GM23248 (cell line): ENCODE data around the gene WDR93. TPM values are rescaled to one million over a fixed set of nuclear protein-coding genes. Genes with fewer than 3 reads are reported as not detected.

Experiments
- DNase-seq: peaks from one replicate; pipeline ENCODE4 v3.0.0-alpha.2; 2015
- H2AFZ ChIP-seq: fragments of 200-600 bp; sonication (generic); 2 replicates; pipeline ENCODE4 v1.6.1; 2016; ENCODE audit warnings: antibody characterized with exemption
- H3F3A ChIP-seq: fragments of 200-600 bp; sonication (generic); 2 replicates; pipeline ENCODE4 v1.6.1; 2016; ENCODE audit warnings: mild to moderate bottlenecking, antibody characterized with exemption, mixed run types; ENCODE audit not compliant: insufficient read depth
- H3K27ac ChIP-seq: fragments of 200-600 bp; sonication (generic); 2 replicates; pipeline ENCODE4 v1.5.1; 2016; ENCODE audit warnings: mild to moderate bottlenecking
- H3K27me3 ChIP-seq: fragments of 200-600 bp; sonication (generic); replicated peaks from 2 replicates; pipeline ENCODE4 v1.6.1; 2016; ENCODE audit warnings: mild to moderate bottlenecking; ENCODE audit not compliant: insufficient read depth
- H3K36me3 ChIP-seq: fragments of 200-600 bp; sonication (generic); 2 replicates; pipeline ENCODE4 v1.6.1; 2016; ENCODE audit warnings: low read depth, mild to moderate bottlenecking
- H3K4me1 ChIP-seq: fragments of 200-600 bp; sonication (generic); 2 replicates; pipeline ENCODE4 v1.6.1; 2016; ENCODE audit warnings: mild to moderate bottlenecking; ENCODE audit not compliant: insufficient read depth
- H3K4me2 ChIP-seq: fragments of 200-600 bp; sonication (generic); one replicate; pipeline ENCODE4 v1.6.1; 2016; ENCODE audit warnings: mild to moderate bottlenecking; ENCODE audit not compliant: unreplicated experiment
- H3K4me3 ChIP-seq: fragments of 200-600 bp; sonication (generic); 2 replicates; pipeline ENCODE4 v1.5.1; 2016; ENCODE audit warnings: mild to moderate bottlenecking
- H3K79me2 ChIP-seq: fragments of 200-600 bp; sonication (generic); 2 replicates; pipeline ENCODE4 v1.6.1; 2016; ENCODE audit warnings: mild to moderate bottlenecking; ENCODE audit not compliant: insufficient read depth
- H3K9ac ChIP-seq: fragments of 200-600 bp; sonication (generic); 2 replicates; pipeline ENCODE4 v1.6.1; 2016; ENCODE audit warnings: mild to moderate bottlenecking
- H3K9me2 ChIP-seq: fragments of 200-600 bp; sonication (generic); 2 replicates; pipeline ENCODE4 v1.6.1; 2016; ENCODE audit warnings: mixed run types, mild to moderate bottlenecking, moderate library complexity; ENCODE audit not compliant: insufficient read depth
- H3K9me3 ChIP-seq: fragments of 200-600 bp; sonication (generic); one replicate; pipeline ENCODE4 v1.6.1; 2017; ENCODE audit warnings: low read depth
- H4K20me1 ChIP-seq: fragments of 200-600 bp; sonication (generic); 2 replicates; pipeline ENCODE4 v1.6.0; 2016; ENCODE audit not compliant: insufficient read depth
- EZH2 ChIP-seq: fragments of 200-600 bp; sonication (generic); IDR thresholded peaks from 2 replicates; pipeline ENCODE4 v1.6.1; 2018; ENCODE audit warnings: antibody characterized with exemption, mild to moderate bottlenecking; ENCODE audit not compliant: insufficient read depth, poor library complexity, severe bottlenecking
- EZH2phosphoT487 ChIP-seq: fragments of 200-600 bp; sonication (generic); IDR thresholded peaks from 2 replicates; pipeline ENCODE4 v1.6.1; 2018; ENCODE audit warnings: antibody characterized with exemption, moderate library complexity, mild to moderate bottlenecking, low read depth; ENCODE audit not compliant: insufficient read depth
- WGBS, 2 experiments: methylation state at CpG; one replicate each; pipeline ENCODE4 v1.1.6; 2015 to 2017; ENCODE audit warnings: low lambda C conversion rate in 2 of 2, low coverage in 1 of 2; ENCODE audit errors: missing lambda C conversion rate in 2 of 2; 5-methylcytosine and 5-hydroxymethylcytosine counted together
- in situ Hi-C: fragments of 300-500 bp; cut with MboI; formaldehyde crosslinking; loops from 2 replicates; pipeline ENCODE4 v1.15.0; 2020
- polyA plus RNA-seq: library from polyadenylated mRNA; unstranded; fragments of >200 nt; fragmentation: Nextera tagmentation; extraction: Ambion mirVana; gene quantifications from 2 replicates; pipeline ENCODE4 v1.2.1, GENCODE V29; 2016
- total RNA-seq: library from RNA; depleted of rRNA; stranded (reverse); fragments of >200 nt; shearing (Covaris generic); gene quantifications from 2 replicates; pipeline ENCODE4 v1.2.3, GENCODE V29; 2014

The WDR93 gene
- total and polyA plus RNA-seq, 2 experiments from 2014 or later = 0.10 TPM; not detected in 1

DNA sequence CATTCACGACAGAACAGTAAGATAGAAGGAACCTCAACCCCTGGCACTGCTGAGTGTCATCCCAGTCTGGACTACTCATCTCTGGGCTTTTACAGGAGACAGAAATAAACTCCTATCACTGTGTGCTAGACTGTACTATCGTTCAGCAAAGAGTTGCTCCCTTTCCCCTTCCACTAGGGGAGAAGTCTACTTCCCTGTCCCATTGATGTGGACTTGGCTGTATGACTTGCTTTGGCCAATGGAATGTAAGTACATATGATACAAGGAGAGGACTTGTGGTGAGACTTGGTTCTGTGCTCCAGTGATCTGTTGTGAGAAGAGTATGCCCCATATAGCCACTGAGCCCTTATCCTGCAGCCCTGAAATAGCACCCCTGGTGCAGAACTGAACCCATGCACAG, 30.1 kb upstream of the WDR93 start:
- no peaks in the 10 kb centered on the region for H4K20me1 ChIP-seq
- H3K9me2 ChIP-seq = no peaks in the 10 kb centered on the region
- H3K79me2 ChIP-seq = no peaks in the 10 kb centered on the region
- H3K4me3 ChIP-seq = no peak overlapping the region
- in situ Hi-C loops = no loop called here
- H3K36me3 ChIP-seq = no peaks in the 10 kb centered on the region
- no peak overlapping the region for H2AFZ ChIP-seq
- peaks cover 35% of the 10 kb centered on the region for H3F3A ChIP-seq
- no peaks in the 10 kb centered on the region for H3K27me3 ChIP-seq
- H3K4me2 ChIP-seq = no peak overlapping the region
- TF ChIP-seq EZH2 = no peak
- no peak for TF ChIP-seq EZH2phosphoT487
- H3K9me3 ChIP-seq = no peaks in the 10 kb centered on the region
- WGBS, 2 experiments = 90 to 95% methylated on average over 2 of the region's 2 CpGs
- DNase-seq = no peak
- peaks cover 41% of the 10 kb centered on the region for H3K4me1 ChIP-seq
- H3K27ac ChIP-seq = no peak overlapping the region
- H3K9ac ChIP-seq = no peak overlapping the region

DNA sequence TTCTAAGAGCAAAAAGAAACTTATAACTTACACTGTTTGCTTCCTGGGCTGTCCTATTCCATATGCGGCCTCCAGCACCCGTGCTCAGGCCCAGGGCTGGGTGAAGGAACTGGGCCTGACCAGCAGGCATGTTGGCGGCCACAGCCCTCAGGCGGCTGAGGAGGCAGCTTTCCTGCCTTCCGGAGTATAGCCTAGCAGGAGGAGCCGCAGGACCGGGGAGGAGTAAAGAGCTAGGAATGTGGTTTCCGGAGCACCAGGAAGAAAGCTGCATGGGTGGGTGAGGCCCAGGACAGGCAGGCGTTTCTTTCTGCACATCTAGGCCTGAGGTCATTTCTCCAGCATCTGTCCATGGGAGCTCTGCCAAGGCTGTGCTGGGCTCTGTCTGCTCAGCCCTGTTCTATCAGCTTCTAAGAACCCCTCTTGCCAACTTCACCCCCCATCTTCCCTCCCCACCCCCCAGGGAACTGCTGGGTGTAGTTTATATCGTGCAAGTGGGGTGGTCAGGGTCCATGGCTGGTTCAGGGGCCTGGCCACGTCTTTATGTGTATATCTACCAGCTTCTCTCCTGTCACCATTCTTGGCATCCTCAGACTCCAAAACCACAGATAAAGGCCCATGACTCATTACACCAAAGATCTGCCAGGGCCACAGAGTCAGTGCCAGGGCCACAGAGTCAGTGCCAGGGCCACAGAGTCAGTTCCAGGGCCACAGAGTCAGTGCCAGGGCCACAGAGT, 27.6 kb upstream of the WDR93 start:
- H3K36me3 ChIP-seq = no peaks in the 10 kb centered on the region
- WGBS, 2 experiments = 4% methylated on average over 11 of the region's 11 CpGs
- in situ Hi-C loops = no loop called here
- no peaks in the 10 kb centered on the region for H3K27me3 ChIP-seq
- H3F3A ChIP-seq = peaks cover 20% of the 10 kb centered on the region
- H3K4me1 ChIP-seq = peaks cover 27% of the 10 kb centered on the region
- H2AFZ ChIP-seq = peak overlapping the region; percentile 80
- peak overlapping the region; percentile 83 for H3K9ac ChIP-seq
- peak overlapping the region; percentile 61 for H3K4me3 ChIP-seq
- peak overlapping the region; percentile 88 for H3K27ac ChIP-seq
- no peaks in the 10 kb centered on the region for H3K9me2 ChIP-seq
- peak; percentile 98 for DNase-seq
- H3K4me2 ChIP-seq = peak overlapping the region; percentile 83
- H3K9me3 ChIP-seq = no peaks in the 10 kb centered on the region
- no peaks in the 10 kb centered on the region for H4K20me1 ChIP-seq
- TF ChIP-seq EZH2phosphoT487 = no peak
- no peak for TF ChIP-seq EZH2
- no peaks in the 10 kb centered on the region for H3K79me2 ChIP-seq

DNA sequence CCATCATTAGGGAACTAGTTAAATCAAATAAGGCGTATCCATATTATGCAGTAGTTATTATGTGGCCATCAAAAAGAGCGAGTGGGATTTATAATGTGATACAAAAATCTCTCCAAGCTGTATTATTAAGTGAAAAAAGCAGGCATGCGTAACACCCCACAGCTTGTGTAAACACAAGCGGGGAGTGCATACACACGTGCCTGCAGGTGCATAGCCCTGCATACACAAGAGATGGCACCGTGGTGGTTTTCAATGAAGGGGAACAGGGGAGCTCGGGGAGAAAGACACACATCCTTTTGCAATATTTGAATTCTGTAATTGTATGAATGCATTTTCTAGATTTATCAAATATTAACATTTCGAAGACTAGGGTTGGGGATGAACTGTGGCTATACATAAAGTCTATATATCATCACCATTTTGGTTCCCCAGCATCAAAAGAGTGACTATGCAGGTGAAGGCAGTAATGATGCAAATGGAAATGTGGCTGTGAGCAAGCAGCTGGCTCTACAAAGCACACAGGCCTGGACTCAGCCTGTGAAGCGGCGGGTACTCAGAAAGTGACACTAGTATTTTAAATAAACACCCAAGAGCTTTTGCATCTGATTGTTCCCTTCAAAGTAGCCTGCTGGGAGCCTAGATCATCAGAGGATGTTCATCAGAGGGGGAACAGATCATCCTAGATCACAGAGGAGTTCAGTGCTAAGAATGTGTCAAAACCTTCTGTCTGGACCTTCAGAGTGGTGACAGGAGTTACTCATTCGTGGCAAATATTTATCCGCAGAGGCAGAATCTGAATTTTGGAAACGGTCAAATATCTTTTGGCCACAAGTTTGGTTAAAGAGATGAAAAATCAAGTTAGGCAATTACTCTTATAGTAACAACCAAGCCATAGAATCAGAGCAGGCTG, 25.9 kb upstream of the WDR93 start:
- Histone ChIP-seq H3K27ac (peak overlapping the region; percentile 47), H3K27me3 (no peaks in the 10 kb centered on the region), H3K9ac (peak overlapping the region; percentile 77), H4K20me1 (no peaks in the 10 kb centered on the region), H3K9me3 (no peaks in the 10 kb centered on the region), H3K9me2 (no peaks in the 10 kb centered on the region), H3K4me1 (peaks cover 27% of the 10 kb centered on the region), H3K4me3 (peak overlapping the region; percentile 53), H3F3A (peaks cover 20% of the 10 kb centered on the region), H3K36me3 (no peaks in the 10 kb centered on the region), H3K4me2 (peak overlapping the region; percentile 68), H3K79me2 (no peaks in the 10 kb centered on the region), H2AFZ (peak overlapping the region; percentile 87)
- peak; percentile 40 for DNase-seq
- in situ Hi-C loops = no loop called here
- WGBS, 2 experiments = 70% methylated on average over 13 of the region's 13 CpGs
- TF ChIP-seq EZH2phosphoT487 (no peak), EZH2 (no peak)

GRCh38 chr15:89665449-89666181, 25.0 kb upstream of the WDR93 start:
- peak overlapping the region; percentile 87 for H2AFZ ChIP-seq
- no peaks in the 10 kb centered on the region for H3K9me3 ChIP-seq
- no peaks in the 10 kb centered on the region for H3K27me3 ChIP-seq
- DNase-seq = peak; percentile 82
- no peaks in the 10 kb centered on the region for H3K36me3 ChIP-seq
- H3K9ac ChIP-seq = peak overlapping the region; percentile 77
- H3K4me3 ChIP-seq = peak overlapping the region; percentile 53
- no peaks in the 10 kb centered on the region for H4K20me1 ChIP-seq
- 3 to 4% methylated on average over 53 to 54 of the region's 72 CpGs for WGBS, 2 experiments
- no peak for TF ChIP-seq EZH2phosphoT487
- H3K9me2 ChIP-seq = no peaks in the 10 kb centered on the region
- H3F3A ChIP-seq = peaks cover 20% of the 10 kb centered on the region
- peak overlapping the region; percentile 47 for H3K27ac ChIP-seq
- in situ Hi-C loops = no loop called here
- H3K4me1 ChIP-seq = peaks cover 27% of the 10 kb centered on the region
- peak overlapping the region; percentile 68 for H3K4me2 ChIP-seq
- H3K79me2 ChIP-seq = no peaks in the 10 kb centered on the region
